Gastrocnemius medialis (tissue), 4 donors: ENCODE data around the gene RBM34. TPM values are rescaled to one million over a fixed set of nuclear protein-coding genes. Genes with fewer than 3 reads are reported as not detected.

Experiments
- ATAC-seq, 2 donors: fragments of 150-250 bp; one replicate each; pipeline ENCODE4 v1.9.1; 2016
- DNase-seq, 2 donors: peaks; one replicate each; pipeline ENCODE4 v3.0.0-alpha.2; 2019
- H3K27ac ChIP-seq, 4 donors: fragments of 200-600 bp; sonication (generic); 1 replicate in 1 of 4; 2 replicates in 3 of 4; pipeline ENCODE4 v1.5.1; 2016 to 2018; ENCODE audit warnings: mild to moderate bottlenecking in 2 of 4, moderate library complexity in 1 of 4
- H3K27me3 ChIP-seq, 3 donors: fragments of 200-600 bp; sonication (generic) in 2 of 3; 1 replicate in 1 of 3; 2 replicates in 2 of 3; pipeline versions ENCODE4 v1.5.1 to v1.6.0; 2016 to 2019; ENCODE audit warnings: mild to moderate bottlenecking in 1 of 3, moderate library complexity in 1 of 3
- H3K36me3 ChIP-seq, 2 donors: fragments of 200-600 bp; sonication (generic) in 1 of 2; one replicate each; pipeline ENCODE4 v1.5.1; 2017 to 2018
- H3K4me1 ChIP-seq, 2 donors: fragments of 200-600 bp; sonication (generic) in 1 of 2; one replicate each; pipeline ENCODE4 v1.5.1; 2016 to 2017; ENCODE audit warnings: mild to moderate bottlenecking in 2 of 2
- H3K4me3 ChIP-seq, 4 donors: fragments of 200-600 bp; sonication (generic) in 3 of 4; 1 replicate in 1 of 4; 2 replicates in 3 of 4; pipeline ENCODE4 v1.5.1; 2016 to 2019; ENCODE audit warnings: mild to moderate bottlenecking in 2 of 4
- H3K9me3 ChIP-seq, 3 donors: fragments of 200-600 bp; sonication (generic) in 2 of 3; 1 replicate in 1 of 3; 2 replicates in 2 of 3; pipeline ENCODE4 v1.5.1; 2016 to 2019
- CTCF ChIP-seq, 5 experiments: fragments of 450-650 bp in 3 of 5; fragments of 200-600 bp in 2 of 5; sonication (generic) in 2 of 5; IDR thresholded peaks in 4 of 5; conservative IDR thresholded peaks in 1 of 5; 1 replicate in 4 of 5; 2 replicates in 1 of 5; pipeline ENCODE4 v1.5.1; 2016 to 2019; ENCODE audit warnings: antibody characterized with exemption in 5 of 5, mild to moderate bottlenecking in 3 of 5, moderate library complexity in 3 of 5
- POLR2A ChIP-seq, 2 donors: fragments of 450-650 bp; IDR thresholded peaks; one replicate each; pipeline ENCODE4 v1.6.1; 2017; ENCODE audit warnings: antibody characterized with exemption in 2 of 2, mild to moderate bottlenecking in 2 of 2, moderate library complexity in 2 of 2
- in situ Hi-C, 4 donors: fragments of 200-750 bp; cut with MboI; loops; one replicate each; pipeline versions ENCODE4 v1.15.0 to v1.8.0; 2017; ENCODE audit warnings: low sequenced_read_pairs in 4 of 4
- intact Hi-C: fragments of 100-400 bp; cut with DNase I; formaldehyde crosslinking; loops from one replicate; pipeline ENCODE4 v1.15.1; 2023; ENCODE audit warnings: low total_unique reads
- total RNA-seq, 4 donors: library from RNA; depleted of rRNA; stranded (reverse); fragments of >200 nt; gene quantifications; one replicate each; pipeline versions ENCODE4 v1.1.0 to v1.2.3, GENCODE V29; 2016

The RBM34 gene
- total RNA-seq, 4 donors from 2014 or later: 44.8 to 136 (median 66.8) TPM

GRCh38 chr1:235122348-235122747 is 38.7 kb downstream of the RBM34 start:
- intact Hi-C loops: loop anchor here (10.0 kb wide), 1 partner anchor 202 kb away; the partner anchor contains the start of genes ARID4B and GGPS1
- H3K27me3 ChIP-seq: no peaks in the 10 kb centered on the region
- no peak for DNase-seq
- H3K27ac ChIP-seq: no peak overlapping the region
- H3K4me1 ChIP-seq: peaks cover 9 to 15% of the 10 kb centered on the region in 2 donors
- TF ChIP-seq CTCF (IDR thresholded peaks at IDR 0.05 in 4 of 5, conservative IDR thresholded peaks at IDR 0.05 in 1 of 5) (no peak), POLR2A (IDR thresholded peaks at IDR 0.05) (no peak)
- in situ Hi-C loops: loop anchor here in 1 of 4 donors (25.0 kb wide), 1 partner anchor 290 kb away; no protein-coding TSS in a partner anchor
- ATAC-seq: no peak
- H3K36me3 ChIP-seq: peaks cover 0 to 38% of the 10 kb centered on the region in 2 donors
- H3K4me3 ChIP-seq: no peak overlapping the region
- no peaks in the 10 kb centered on the region for H3K9me3 ChIP-seq

GRCh38 chr1:235113183-235113917 is 47.7 kb downstream of the RBM34 start:
- no peak for DNase-seq
- TF ChIP-seq POLR2A (IDR thresholded peaks at IDR 0.05) (no peak), CTCF (IDR thresholded peaks at IDR 0.05 in 4 of 5, conservative IDR thresholded peaks at IDR 0.05 in 1 of 5) (no peak)
- peaks cover 0 to 95% of the 10 kb centered on the region in 2 donors for H3K36me3 ChIP-seq
- H3K4me3 ChIP-seq: no peak overlapping the region
- H3K27me3 ChIP-seq: no peaks in the 10 kb centered on the region
- intact Hi-C loops (no loop called here), in situ Hi-C loops (loop anchor here in 1 of 4 donors (25.0 kb wide), 1 partner anchor 299 kb away; no protein-coding TSS in a partner anchor)
- H3K4me1 ChIP-seq: no peaks in the 10 kb centered on the region
- no peak for ATAC-seq
- H3K27ac ChIP-seq: no peak overlapping the region
- no peaks in the 10 kb centered on the region for H3K9me3 ChIP-seq

GRCh38 chr1:235112297-235113182 is 48.5 kb downstream of the RBM34 start:
- Histone ChIP-seq H3K27me3 (no peaks in the 10 kb centered on the region), H3K4me3 (no peak overlapping the region), H3K4me1 (no peaks in the 10 kb centered on the region), H3K27ac (no peak overlapping the region), H3K36me3 (peaks cover 0 to 92% of the 10 kb centered on the region in 2 donors), H3K9me3 (no peaks in the 10 kb centered on the region)
- DNase-seq (no peak), ATAC-seq (no peak)
- in situ Hi-C loops (loop anchor here in 1 of 4 donors (25.0 kb wide), 1 partner anchor 300 kb away; no protein-coding TSS in a partner anchor), intact Hi-C loops (no loop called here)
- TF ChIP-seq CTCF (IDR thresholded peaks at IDR 0.05 in 4 of 5, conservative IDR thresholded peaks at IDR 0.05 in 1 of 5) (no peak), POLR2A (IDR thresholded peaks at IDR 0.05) (no peak)

- Histone ChIP-seq H3K4me3 (no peak overlapping the region), H3K27ac (no peak overlapping the region), H3K36me3 (peaks cover 0 to 79% of the 10 kb centered on the region in 2 donors), H3K9me3 (no peaks in the 10 kb centered on the region), H3K4me1 (no peaks in the 10 kb centered on the region), H3K27me3 (no peaks in the 10 kb centered on the region)
- intact Hi-C loops (no loop called here), in situ Hi-C loops (loop anchor here in 1 of 4 donors (25.0 kb wide), 1 partner anchor 301 kb away; no protein-coding TSS in a partner anchor)
- no peak for TF ChIP-seq POLR2A (IDR thresholded peaks at IDR 0.05)
- no peak for TF ChIP-seq CTCF (IDR thresholded peaks at IDR 0.05 in 4 of 5, conservative IDR thresholded peaks at IDR 0.05 in 1 of 5)
- DNase-seq (no peak), ATAC-seq (no peak)
Measured at GRCh38 chr1:235111107-235111506, 49.9 kb downstream of the RBM34 start.
